Esophagus muscularis mucosa (tissue), 3 donors: ENCODE results near the gene SPAG16.

Source experiments
- CTCF ChIP-seq, 3 experiments: fragments of 200-600 bp in 2 of 3; fragments of 450-650 bp in 1 of 3; sonication (generic) in 2 of 3; IDR thresholded peaks; one replicate each; pipeline ENCODE4 v1.5.1; 2017 to 2019; ENCODE audit warnings: antibody characterized with exemption in 3 of 3, mild to moderate bottlenecking in 2 of 3, moderate library complexity in 1 of 3
- POLR2A ChIP-seq: fragments of 450-650 bp; IDR thresholded peaks from one replicate; pipeline ENCODE4 v1.6.1; 2017; ENCODE audit warnings: antibody characterized with exemption, moderate library complexity, mild to moderate bottlenecking, low read depth

GRCh38 chr2:214064471-214064870 is 780.2 kb downstream of the SPAG16 start:
- TF ChIP-seq CTCF (IDR thresholded peaks at IDR 0.05) (no peak), POLR2A (no peak)
